IMR-90 (cell line): ENCODE measurements around the gene UBE2D4. TPM values are rescaled to one million over a fixed set of nuclear protein-coding genes. Genes with fewer than 3 reads are reported as not detected.

ENCODE experiments used
- ATAC-seq: fragments of 200-7000 bp; cut with Tn5 transposase; 2 replicates; pipeline ENCODE4 v1.9.1; 2020; ENCODE audit warnings: low read depth, mild to moderate bottlenecking, moderate library complexity
- Bru-seq: library from RNA; stranded (reverse); fragments of 400-500 nt; gene quantifications from one replicate; lab custom pipeline; 2021; lab: Mats Ljungman, UMichigan
- BruChase-seq, 2 experiments: library from RNA; stranded (reverse); fragments of 400-500 nt; gene quantifications; one replicate each; lab custom pipeline; 2021; lab: Mats Ljungman, UMichigan
- BruUV-seq: library from RNA; stranded (reverse); fragments of 400-500 nt; replicated peaks from 2 replicates; lab custom pipeline; 2021; lab: Mats Ljungman, UMichigan
- CTCF ChIA-PET: fragments of 300-600 bp; formaldehyde crosslinking; extraction: SDS; loops from one replicate; lab custom pipeline; 2021; ENCODE audit warnings: antibody characterized with exemption; lab: Yijun Ruan, JAX
- POLR2A ChIA-PET: fragments of 300-600 bp; sonication (Branson Sonifier 250); formaldehyde crosslinking; loops from one replicate; lab custom pipeline; 2022; ENCODE audit warnings: antibody characterized with exemption; ENCODE audit not compliant: unreplicated experiment; lab: Charles Lee
- DNase-seq: peaks from one replicate; pipeline ENCODE4 v3.0.0; 2013
- H2AFZ ChIP-seq: replicated peaks from 2 replicates; pipeline ENCODE3; 2013; ENCODE audit warnings: low read length, mild to moderate bottlenecking; ENCODE audit not compliant: poor library complexity
- H2AK5ac ChIP-seq: 2 replicates; pipeline ENCODE4 v1.6.1; 2013; ENCODE audit warnings: low read depth, low read length, inconsistent platforms
- H2AK9ac ChIP-seq: replicated peaks from 2 replicates; pipeline ENCODE3; 2013; ENCODE audit warnings: mild to moderate bottlenecking, low read depth, low read length, moderate library complexity; ENCODE audit not compliant: poor library complexity
- H2BK120ac ChIP-seq: 2 replicates; pipeline ENCODE4 v1.6.1; 2013; ENCODE audit warnings: low read depth, low read length, inconsistent platforms
- H2BK15ac ChIP-seq: 3 replicates; pipeline ENCODE4 v1.6.1; 2013; ENCODE audit warnings: low read depth, low read length, inconsistent platforms
- H2BK20ac ChIP-seq: 2 replicates; pipeline ENCODE4 v1.6.1; 2013; ENCODE audit warnings: low read depth, mild to moderate bottlenecking, inconsistent platforms, low read length, moderate library complexity
- H2BK5ac ChIP-seq: 2 replicates; pipeline ENCODE4 v1.6.1; 2013; ENCODE audit warnings: mild to moderate bottlenecking, low read depth, low read length, inconsistent platforms; ENCODE audit not compliant: poor library complexity, severe bottlenecking
- H3K14ac ChIP-seq: replicated peaks from 2 replicates; pipeline ENCODE4 v1.6.1; 2013; ENCODE audit warnings: low read depth, low read length, inconsistent platforms
- H3K18ac ChIP-seq: 2 replicates; pipeline ENCODE4 v1.6.1; 2013; ENCODE audit warnings: low read depth, low read length, control low read depth
- H3K23ac ChIP-seq: 2 replicates; pipeline ENCODE4 v1.6.1; 2013; ENCODE audit warnings: low read depth, low read length, inconsistent platforms
- H3K27ac ChIP-seq: 2 replicates; pipeline ENCODE4 v1.5.1; 2013; ENCODE audit warnings: mild to moderate bottlenecking, control low read depth, low read length; ENCODE audit not compliant: insufficient read depth
- H3K27me3 ChIP-seq: 2 replicates; pipeline ENCODE4 v1.6.1; 2013; ENCODE audit warnings: low read length; ENCODE audit not compliant: control insufficient read depth, insufficient read depth
- H3K36me3 ChIP-seq: 2 replicates; pipeline ENCODE4 v1.6.1; 2013; ENCODE audit warnings: low read length, mixed read lengths; ENCODE audit not compliant: control insufficient read depth, insufficient read depth
- H3K4ac ChIP-seq: 2 replicates; pipeline ENCODE4 v1.6.1; 2013; ENCODE audit warnings: low read depth, low read length, inconsistent platforms
- H3K4me1 ChIP-seq: 2 replicates; pipeline ENCODE4 v1.6.1; 2013; ENCODE audit warnings: low read length, mixed read lengths; ENCODE audit not compliant: control insufficient read depth, insufficient read depth
- H3K4me2 ChIP-seq: 2 replicates; pipeline ENCODE4 v1.6.1; 2013; ENCODE audit warnings: low read depth, mild to moderate bottlenecking, control low read depth, low read length, moderate library complexity
- H3K4me3 ChIP-seq: 2 replicates; pipeline ENCODE4 v1.5.1; 2013; ENCODE audit warnings: low read depth, mild to moderate bottlenecking, control low read depth, low read length, moderate library complexity; ENCODE audit not compliant: insufficient read depth
- H3K56ac ChIP-seq: 2 replicates; pipeline ENCODE4 v1.6.1; 2013; ENCODE audit warnings: low read length, inconsistent platforms; ENCODE audit not compliant: insufficient read depth; ENCODE audit errors: extremely low read depth
- H3K79me1 ChIP-seq, 2 experiments: 2 replicates each; pipeline ENCODE4 v1.6.1; 2013; ENCODE audit warnings: low read length in 2 of 2, inconsistent platforms in 1 of 2, low read depth in 1 of 2
- H3K9ac ChIP-seq: 2 replicates; pipeline ENCODE4 v1.6.1; 2013; ENCODE audit warnings: low read depth, low read length, control low read depth
- H3K9me1 ChIP-seq: 2 replicates; pipeline ENCODE4 v1.6.1; 2013; ENCODE audit warnings: low read length, inconsistent platforms; ENCODE audit not compliant: insufficient read depth
- H3K9me3 ChIP-seq: 2 replicates; pipeline ENCODE4 v1.6.1; 2013; ENCODE audit warnings: low read length; ENCODE audit not compliant: control insufficient read depth, insufficient read depth
- H4K20me1 ChIP-seq: 2 replicates; pipeline ENCODE4 v1.6.1; 2013; ENCODE audit warnings: low read length, inconsistent platforms; ENCODE audit not compliant: insufficient read depth
- H4K5ac ChIP-seq: 2 replicates; pipeline ENCODE4 v1.6.1; 2013; ENCODE audit warnings: mild to moderate bottlenecking, low read depth, low read length, control low read depth
- H4K8ac ChIP-seq, 2 experiments: 2 replicates each; pipeline ENCODE4 v1.6.1; 2013; ENCODE audit warnings: low read depth in 2 of 2, low read length in 2 of 2, control low read depth in 1 of 2, inconsistent platforms in 1 of 2
- H4K91ac ChIP-seq: 2 replicates; pipeline ENCODE4 v1.6.1; 2013; ENCODE audit warnings: low read depth, low read length, inconsistent platforms; ENCODE audit not compliant: insufficient read depth
- BHLHE40 ChIP-seq: fragments of 150-350 bp; IDR thresholded peaks from 2 replicates; pipeline ENCODE4 v1.6.1; 2016; ENCODE audit warnings: mild to moderate bottlenecking, low read depth, low read length
- CEBPB ChIP-seq: IDR thresholded peaks from 2 replicates; pipeline ENCODE4 v1.6.1; 2012; ENCODE audit warnings: low read depth, low read length, improper control_type of control experiment
- ELK1 ChIP-seq: fragments of 150-350 bp; IDR thresholded peaks from 2 replicates; pipeline ENCODE4 v1.6.1; 2016; ENCODE audit warnings: low read depth, mild to moderate bottlenecking, low read length, moderate library complexity, borderline replicate concordance
- FOS ChIP-seq: fragments of 150-350 bp; IDR thresholded peaks from 2 replicates; pipeline ENCODE4 v1.6.1; 2016; ENCODE audit warnings: low read depth, low read length
- MAFK ChIP-seq: IDR thresholded peaks from 2 replicates; pipeline ENCODE4 v1.6.1; 2012; ENCODE audit warnings: low read depth, low read length, improper control_type of control experiment
- MAZ ChIP-seq: IDR thresholded peaks from 2 replicates; pipeline ENCODE4 v1.6.1; 2012; ENCODE audit warnings: low read depth, mild to moderate bottlenecking, low read length, improper control_type of control experiment, moderate library complexity, borderline replicate concordance
- MXI1 ChIP-seq: IDR thresholded peaks from 2 replicates; pipeline ENCODE4 v1.6.1; 2012; ENCODE audit warnings: low read depth, mild to moderate bottlenecking, low read length, moderate library complexity, borderline replicate concordance
- NFE2L2 ChIP-seq: fragments of 150-350 bp; IDR thresholded peaks from 2 replicates; pipeline ENCODE4 v1.6.1; 2016; ENCODE audit warnings: low read depth, mild to moderate bottlenecking, low read length
- POLR2A ChIP-seq: IDR thresholded peaks from 2 replicates; pipeline ENCODE4 v1.6.1; 2012; ENCODE audit warnings: mild to moderate bottlenecking, low read depth, low read length
- RAD21 ChIP-seq: IDR thresholded peaks from 2 replicates; pipeline ENCODE4 v1.6.1; 2012; ENCODE audit warnings: low read length, improper control_type of control experiment
- RCOR1 ChIP-seq: IDR thresholded peaks from 2 replicates; pipeline ENCODE4 v1.6.1; 2012; ENCODE audit warnings: mild to moderate bottlenecking, low read length, improper control_type of control experiment; ENCODE audit not compliant: insufficient replicate concordance
- RFX5 ChIP-seq: IDR thresholded peaks from 2 replicates; pipeline ENCODE4 v1.8.0; 2012; ENCODE audit warnings: low read depth, mild to moderate bottlenecking, low read length, moderate library complexity
- SMC3 ChIP-seq: fragments of 150-350 bp; IDR thresholded peaks from 2 replicates; pipeline ENCODE4 v1.6.1; 2016; ENCODE audit warnings: low read depth, mild to moderate bottlenecking, antibody characterized with exemption, low read length, moderate library complexity
- WGBS, 2 experiments: methylation state at CpG; one replicate each; pipeline versions ENCODE4 v1.1.5 to v1.1.7; 2013; ENCODE audit warnings: missing lambda C conversion rate in 2 of 2; ENCODE audit not compliant: insufficient read length in 1 of 2; ENCODE audit errors: extremely low coverage in 2 of 2; 5-methylcytosine and 5-hydroxymethylcytosine counted together
- dilution Hi-C: fragments of 300-500 bp; cut with HindIII; formaldehyde crosslinking; loops from one replicate; pipeline ENCODE4 v1.14.3; 2018; ENCODE audit warnings: low sequenced_read_pairs; ENCODE audit not compliant: unreplicated experiment
- in situ Hi-C: fragments of 300-500 bp; cut with MboI; formaldehyde crosslinking; loops from 3 replicates; pipeline ENCODE4 v1.14.3; 2019; ENCODE audit warnings: low sequenced_read_pairs, inconsistent platforms, mixed read lengths
- intact Hi-C: fragments of 100-400 bp; cut with micrococcal nuclease; formaldehyde crosslinking; loops from 2 replicates; pipeline ENCODE4 v1.10.0; 2022
- long read RNA-seq: library from polyadenylated mRNA; unstranded; transcript quantifications from one replicate; pipeline ENCODE4 v2.0.0, GENCODE V29; 2021; ENCODE audit not compliant: unreplicated experiment
- polyA plus RNA-seq, 3 experiments: library from polyadenylated mRNA; depleted of rRNA; stranded (reverse); fragments of >200 nt; gene quantifications; 2 replicates each; pipeline ENCODE4 v1.2.3, GENCODE V29; 2012; ENCODE audit warnings: low replicate concordance in 1 of 3
- total RNA-seq: library from RNA; depleted of rRNA; stranded (reverse); fragments of >200 nt; gene quantifications from 2 replicates; pipeline ENCODE4 v1.2.3, GENCODE V29; 2012; rRNA removed
- TF ChIP-seq, protein P1 (sequence below): fragments of 150-350 bp; IDR thresholded peaks from 2 replicates; pipeline ENCODE4 v1.6.1; 2017; ENCODE audit warnings: mild to moderate bottlenecking, antibody characterized with exemption, low read length, low read depth

UBE2D4 gene
- total RNA-seq (8.6 and 9.7 TPM in 2 replicates), polyA plus RNA-seq (2012; rRNA removed) (9.7 and 10.5 TPM in 2 replicates), Bru-seq, nascent RNA (percentile 51 among the genes with signal in this experiment), BruChase-seq, experiment 1, labeled RNA remaining after a 6-hour chase (percentile 61 among the genes with signal in this experiment), BruChase-seq, experiment 2, labeled RNA remaining after a 2-hour chase (percentile 49 among the genes with signal in this experiment)
- 7.5 and 11.0 TPM in 2 replicates for polyA plus RNA-seq (2012; cell fraction: cytosol; rRNA removed)
- polyA plus RNA-seq (2012; cell fraction: nucleus; rRNA removed; ENCODE audit: low replicate concordance) = 5.7 and 6.0 TPM in 2 replicates
- long read RNA-seq, partial matches to known transcripts = 0 of 9 reads
- long read RNA-seq, other reads (novel, unspliced or antisense) = 3 of 9 reads

GRCh38 chr7:43925984-43926797 is at the start of gene UBE2D4:
Gene UBE2D4 (plus strand): TSS chr7:43926436. CDS start chr7:43926533, 97 bp downstream.
- no peaks in the 10 kb centered on the region for H3K9me3 ChIP-seq
- dilution Hi-C loops (no loop called here), intact Hi-C loops (no loop called here), in situ Hi-C loops (no loop called here)
- H4K91ac ChIP-seq = peak within 1 kb of the TSS; percentile 54; the same call in 1 of the 2 replicates
- H4K20me1 ChIP-seq = no peaks in the 10 kb centered on the region
- no peaks in the 10 kb centered on the region for H3K27me3 ChIP-seq
- peak within 1 kb of the TSS; percentile 77 for H3K4me3 ChIP-seq
- ATAC-seq (peak; percentile 99), DNase-seq (peak; percentile 56)
- no peaks in the 10 kb centered on the region for H3K4me1 ChIP-seq
- no peak within 1 kb of the TSS for H2BK20ac ChIP-seq
- H3K56ac ChIP-seq = no peak within 1 kb of the TSS
- H2AK9ac ChIP-seq = peak within 1 kb of the TSS; percentile 80
- 4% methylated on average over 43 of the region's 82 CpGs; no CpG with 5 or more reads in 1 of the 2 experiments for WGBS, 2 experiments
- H2BK5ac ChIP-seq = peak within 1 kb of the TSS; percentile 53
- ChIA-PET CTCF (interaction anchor here (0.6 kb wide), 1 partner anchor 58 kb away, joined by 3 read pairs; no protein-coding TSS in a partner anchor), POLR2A (no interaction called here)
- BruUV-seq = no TSS peak
- H3K4ac ChIP-seq = peak within 1 kb of the TSS; percentile 78
- peak within 1 kb of the TSS; percentile 68 to 97 for H4K8ac ChIP-seq
- peak within 1 kb of the TSS; percentile 17 for H3K18ac ChIP-seq
- H3K9ac ChIP-seq = peak within 1 kb of the TSS; percentile 86
- H3K27ac ChIP-seq = peak within 1 kb of the TSS; percentile 50
- peak within 1 kb of the TSS; percentile 77 for H3K14ac ChIP-seq
- H2BK15ac ChIP-seq = peak within 1 kb of the TSS; percentile 43; the same call in 1 of the 3 replicates
- peak within 1 kb of the TSS; percentile 45; the same call in 1 of the 2 replicates for H2AK5ac ChIP-seq
- peaks cover 0 to 13% of the 10 kb centered on the region in 2 experiments; a peak in 2 of 4 replicates for H3K79me1 ChIP-seq
- no peaks in the 10 kb centered on the region; the same call in 1 of the 2 replicates for H3K9me1 ChIP-seq
- H3K4me2 ChIP-seq = peak within 1 kb of the TSS; percentile 95
- peak within 1 kb of the TSS; percentile 99 for H2AFZ ChIP-seq
- H3K36me3 ChIP-seq = no peaks in the 10 kb centered on the region
- peak within 1 kb of the TSS; percentile 43 for H4K5ac ChIP-seq
- peak within 1 kb of the TSS; percentile 67 for H3K23ac ChIP-seq
- H2BK120ac ChIP-seq = peak within 1 kb of the TSS; percentile 60; the same call in 1 of the 2 replicates
- TF ChIP-seq POLR2A = peak; percentile 40; the same call in 1 of the 2 replicates
- TF ChIP-seq BHLHE40 = no peak
- TF ChIP-seq RFX5 = no peak
- no peak for TF ChIP-seq ELK1
- no peak for TF ChIP-seq RAD21
- TF ChIP-seq MXI1 = peak; percentile 54; the same call in 1 of the 2 replicates
- TF ChIP-seq, protein P1, sequence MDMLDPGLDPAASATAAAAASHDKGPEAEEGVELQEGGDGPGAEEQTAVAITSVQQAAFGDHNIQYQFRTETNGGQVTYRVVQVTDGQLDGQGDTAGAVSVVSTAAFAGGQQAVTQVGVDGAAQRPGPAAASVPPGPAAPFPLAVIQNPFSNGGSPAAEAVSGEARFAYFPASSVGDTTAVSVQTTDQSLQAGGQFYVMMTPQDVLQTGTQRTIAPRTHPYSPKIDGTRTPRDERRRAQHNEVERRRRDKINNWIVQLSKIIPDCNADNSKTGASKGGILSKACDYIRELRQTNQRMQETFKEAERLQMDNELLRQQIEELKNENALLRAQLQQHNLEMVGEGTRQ = peak; percentile 63; the same call in 1 of the 2 replicates
- TF ChIP-seq MAFK = no peak
- no peak for TF ChIP-seq NFE2L2
- peak; percentile 41; the same call in 1 of the 2 replicates for TF ChIP-seq MAZ
- no peak for TF ChIP-seq FOS
- TF ChIP-seq RCOR1 = peak; percentile 97
- TF ChIP-seq CEBPB = peak; percentile 55; the same call in 1 of the 2 replicates
- TF ChIP-seq SMC3 = no peak
